HepG2 (cell line): ENCODE results near the gene CNOT6. TPM values are rescaled to one million over a fixed set of nuclear protein-coding genes. Genes with fewer than 3 reads are reported as not detected.
"Not testable (repeated sequence)": the region's sequence is repeated elsewhere in the genome, so short reads cannot be mapped to it uniquely, and the experiment has no call there.

Experiments used
- ATAC-seq: fragments of 200-7000 bp; cut with Tn5 transposase; 3 replicates; pipeline ENCODE4 v1.9.1; 2020; ENCODE audit warnings: mild to moderate bottlenecking, moderate library complexity
- BruUV-seq: library from RNA; stranded (reverse); fragments of 400-500 nt; replicated peaks from 2 replicates; lab custom pipeline; 2021; lab: Mats Ljungman, UMichigan
- CTCF ChIA-PET: fragments of 300-600 bp; formaldehyde crosslinking; extraction: SDS; loops from one replicate; lab custom pipeline; 2021; ENCODE audit warnings: low total read pairs, inconsistent platforms, low intra/inter-chr PET ratio; lab: Yijun Ruan, JAX
- POLR2A ChIA-PET: fragments of 350-600 bp; sonication (Branson Sonifier 250); formaldehyde crosslinking; loops from one replicate; lab custom pipeline; 2020; ENCODE audit warnings: antibody characterized with exemption, inconsistent platforms; lab: Yijun Ruan, JAX
- DNase-seq: peaks from one replicate; pipeline ENCODE4 v3.0.0-alpha.2; 2015; ENCODE audit warnings: low spot score
- FAIRE-seq: peaks from 3 replicates; lab custom pipeline; 2011; peaks lifted over from hg19 to GRCh38; lab: Jason Lieb, UNC
- H2AFZ ChIP-seq: one replicate; pipeline ENCODE4 v1.6.1; 2011; ENCODE audit warnings: low read length, inconsistent platforms
- H3K27ac ChIP-seq: fragments of 300-600 bp; 3 replicates; pipeline ENCODE4 v1.8.0; 2011; ENCODE audit warnings: mixed run types, mild to moderate bottlenecking, mixed read lengths, low read length, inconsistent platforms; ENCODE audit not compliant: insufficient read depth; ENCODE audit errors: extremely low read length
- H3K27me3 ChIP-seq, 2 experiments: fragments of 200-600 bp in 1 of 2; 2 replicates in 1 of 2; 3 replicates in 1 of 2; pipeline versions ENCODE4 v1.6.0 to v1.8.0; 2011; ENCODE audit warnings: low read length in 2 of 2, mild to moderate bottlenecking in 2 of 2, moderate library complexity in 2 of 2, inconsistent platforms in 1 of 2; ENCODE audit not compliant: insufficient read depth in 2 of 2, control insufficient read depth in 1 of 2
- H3K36me3 ChIP-seq, 2 experiments: fragments of 200-600 bp in 1 of 2; replicated peaks in 1 of 2; 2 replicates in 1 of 2; 3 replicates in 1 of 2; pipeline versions ENCODE4 v1.5.1 to v1.8.0; 2011; ENCODE audit warnings: low read length in 2 of 2, inconsistent platforms in 1 of 2; ENCODE audit not compliant: insufficient read depth in 2 of 2, control insufficient read depth in 1 of 2
- H3K4me1 ChIP-seq: 2 replicates; pipeline ENCODE4 v1.5.1; 2012; ENCODE audit warnings: low read length, inconsistent platforms; ENCODE audit not compliant: insufficient read depth
- H3K4me2 ChIP-seq: 2 replicates; pipeline ENCODE4 v1.6.0; 2011; ENCODE audit warnings: low read depth, low read length, inconsistent platforms
- H3K4me3 ChIP-seq, 3 experiments: fragments of 200-600 bp in 1 of 3; sonication (generic), shearing (Covaris generic) in 1 of 3; replicated peaks in 1 of 3; 2 replicates each; pipeline ENCODE4 v1.5.1; 2011 to 2016; ENCODE audit warnings: low read length in 3 of 3, inconsistent platforms in 2 of 3, low read depth in 2 of 3, mild to moderate bottlenecking in 2 of 3, control low read depth in 1 of 3, mixed read lengths in 1 of 3; ENCODE audit not compliant: insufficient read depth in 1 of 3
- H3K79me2 ChIP-seq: one replicate; pipeline ENCODE4 v1.6.1; 2011; ENCODE audit warnings: low read length, inconsistent platforms; ENCODE audit not compliant: insufficient read depth
- H3K9ac ChIP-seq: 2 replicates; pipeline ENCODE4 v1.6.0; 2011; ENCODE audit warnings: mild to moderate bottlenecking, low read depth, low read length, inconsistent platforms; ENCODE audit not compliant: insufficient read depth
- H3K9me3 ChIP-seq: 2 replicates; pipeline ENCODE4 v1.5.1; 2012; ENCODE audit warnings: mild to moderate bottlenecking, low read length
- H4K20me1 ChIP-seq: 2 replicates; pipeline ENCODE4 v1.6.0; 2011; ENCODE audit warnings: inconsistent platforms, mild to moderate bottlenecking, low read length, moderate library complexity; ENCODE audit not compliant: insufficient read depth
- CEBPB ChIP-seq: IDR thresholded peaks from 2 replicates; pipeline ENCODE4 v1.6.1; 2011; ENCODE audit warnings: low read depth, low read length, improper control_type of control experiment, borderline replicate concordance
- RBM22 ChIP-seq: fragments of 200-400 bp; formaldehyde crosslinking; optimal IDR thresholded peaks from 2 replicates; pipeline ENCODE3; 2017; ENCODE audit warnings: mild to moderate bottlenecking, low read length, moderate library complexity
- ZBTB38 ChIP-seq: sonication (generic); formaldehyde crosslinking; IDR thresholded peaks from 2 replicates; pipeline ENCODE4 v1.5.1; 2020; ENCODE audit warnings: mild to moderate bottlenecking, missing genetic modification reagents
- ZFP36L2 ChIP-seq: sonication (generic); formaldehyde crosslinking; IDR thresholded peaks from 2 replicates; pipeline ENCODE4 v1.4.0; 2020; ENCODE audit warnings: missing genetic modification reagents
- ZNF143 ChIP-seq: sonication (generic); formaldehyde crosslinking; IDR thresholded peaks from 2 replicates; pipeline ENCODE4 v1.4.0; 2020; ENCODE audit warnings: missing genetic modification reagents
- WGBS: methylation state at CpG from one replicate; pipeline ENCODE4 v1.1.6; 2017; ENCODE audit warnings: low lambda C conversion rate; 5-methylcytosine and 5-hydroxymethylcytosine counted together
- in situ Hi-C: cut with HindIII; loops from 2 replicates; pipeline ENCODE4 v1.10.0; 2017; ENCODE audit warnings: low pct_unique_long_range_greater_than_20kb; ENCODE audit not compliant: extremely low pct_ligation_motif_present
- intact Hi-C: fragments of 100-400 bp; cut with micrococcal nuclease; formaldehyde crosslinking; loops from one replicate; pipeline ENCODE4 v1.10.0; 2022; ENCODE audit not compliant: unreplicated experiment
- polyA plus RNA-seq, 8 experiments: library from polyadenylated mRNA; depleted of rRNA in 3 of 8; stranded (reverse) in 7 of 8; unstranded in 1 of 8; fragments of >200 nt; fragmentation: Illumina TruSeq in 4 of 8; extraction: Trizol in 4 of 8; gene quantifications; 2 replicates each; pipeline versions ENCODE4 v1.2.1 to v1.2.3, GENCODE V29; 2011 to 2016; ENCODE audit warnings: low read depth in 4 of 8, missing spikeins in 1 of 8, mixed read lengths in 1 of 8; ENCODE audit not compliant: insufficient read depth in 1 of 8
- total RNA-seq, 5 experiments: library from RNA; depleted of rRNA; stranded (reverse); fragments of >200 nt; fragmentation: Illumina TruSeq; extraction: Trizol; gene quantifications; 2 replicates each; pipeline ENCODE4 v1.2.3, GENCODE V29; 2016; ENCODE audit warnings: low read depth in 1 of 5
- TF ChIP-seq, protein P1 (sequence below): sonication (generic); formaldehyde crosslinking; IDR thresholded peaks from 2 replicates; pipeline ENCODE4 v1.8.0; 2022; ENCODE audit warnings: mild to moderate bottlenecking, missing genetic modification reagents, moderate library complexity
- TF ChIP-seq, protein P2 (sequence below): sonication (generic); formaldehyde crosslinking; IDR thresholded peaks from 2 replicates; pipeline ENCODE4 v1.8.1; 2023; ENCODE audit warnings: mild to moderate bottlenecking, missing genetic modification reagents, borderline replicate concordance
- TF ChIP-seq, protein P3 (sequence below), 2 experiments: fragments of 450-650 bp in 1 of 2; sonication (generic) in 1 of 2; formaldehyde crosslinking; IDR thresholded peaks; 2 replicates each; pipeline versions ENCODE4 v1.5.0 to v1.8.0; 2020 to 2022; ENCODE audit warnings: mild to moderate bottlenecking in 1 of 2, missing genetic modification reagents in 1 of 2

CNOT6 gene
- total and polyA plus RNA-seq, 2 of the 13 experiments (the other 11 are each of a cell fraction or from before 2014, with no cell fraction given), result 8.8 to 9.1 TPM

DNA sequence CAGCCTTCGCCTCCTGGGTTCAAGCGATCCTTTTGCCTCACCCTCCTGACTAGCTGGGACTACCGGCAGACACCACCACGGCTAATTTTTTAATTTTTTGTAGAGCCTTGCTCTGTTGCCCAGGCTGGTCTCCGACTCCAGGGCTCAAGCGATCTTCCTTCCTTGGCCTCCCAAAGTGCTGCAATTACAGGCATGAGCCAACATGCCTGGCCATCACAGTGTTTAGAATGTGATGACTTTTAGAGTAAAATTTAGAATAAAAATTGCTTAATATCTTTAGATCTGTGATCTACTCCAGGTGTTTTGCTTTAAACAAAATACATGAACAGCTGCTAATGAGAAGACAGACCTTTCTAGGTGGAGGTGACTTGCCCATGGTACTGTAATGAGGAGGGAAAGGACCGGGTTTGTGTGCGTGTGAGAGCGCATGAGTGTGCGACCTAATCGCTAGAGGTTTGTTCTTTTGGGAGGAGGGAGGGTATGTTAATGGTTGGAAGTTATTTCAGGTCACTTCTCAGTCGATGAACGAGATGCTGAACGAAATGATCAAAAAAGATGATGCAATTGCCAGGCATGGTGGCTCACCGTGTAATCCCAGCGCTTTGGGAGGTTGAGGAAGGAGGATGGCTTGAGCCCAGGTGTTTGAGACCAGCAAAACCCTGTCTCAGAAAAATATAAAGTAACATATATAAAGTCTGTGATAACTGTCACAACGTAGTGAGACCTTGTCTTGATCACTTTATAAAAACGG, 2.0 kb downstream of the CNOT6 start:
- intact Hi-C loops, result no loop called here
- no peaks in the 10 kb centered on the region; a peak in 1 of 5 replicates for H3K27me3 ChIP-seq
- peaks cover 45% of the 10 kb centered on the region for H3K4me1 ChIP-seq
- in situ Hi-C loops, result no loop called here
- TF ChIP-seq CEBPB (0 out of 2 replicates have a peak, but pooled peaks have one; percentile 22), ZNF143 (CRISPR knock-in tag) (no peak), RBM22 (no peak), ZFP36L2 (no peak), ZBTB38 (CRISPR knock-in tag) (peak; percentile 50; the same call in 1 of the 2 replicates)
- TF ChIP-seq, protein P1, sequence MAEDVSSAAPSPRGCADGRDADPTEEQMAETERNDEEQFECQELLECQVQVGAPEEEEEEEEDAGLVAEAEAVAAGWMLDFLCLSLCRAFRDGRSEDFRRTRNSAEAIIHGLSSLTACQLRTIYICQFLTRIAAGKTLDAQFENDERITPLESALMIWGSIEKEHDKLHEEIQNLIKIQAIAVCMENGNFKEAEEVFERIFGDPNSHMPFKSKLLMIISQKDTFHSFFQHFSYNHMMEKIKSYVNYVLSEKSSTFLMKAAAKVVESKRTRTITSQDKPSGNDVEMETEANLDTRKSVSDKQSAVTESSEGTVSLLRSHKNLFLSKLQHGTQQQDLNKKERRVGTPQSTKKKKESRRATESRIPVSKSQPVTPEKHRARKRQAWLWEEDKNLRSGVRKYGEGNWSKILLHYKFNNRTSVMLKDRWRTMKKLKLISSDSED, result no peak
- TF ChIP-seq, protein P2, sequence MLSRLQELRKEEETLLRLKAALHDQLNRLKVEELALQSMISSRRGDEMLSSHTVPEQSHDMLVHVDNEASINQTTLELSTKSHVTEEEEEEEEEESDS (CRISPR knock-in tag), result no peak
- TF ChIP-seq, protein P3, sequence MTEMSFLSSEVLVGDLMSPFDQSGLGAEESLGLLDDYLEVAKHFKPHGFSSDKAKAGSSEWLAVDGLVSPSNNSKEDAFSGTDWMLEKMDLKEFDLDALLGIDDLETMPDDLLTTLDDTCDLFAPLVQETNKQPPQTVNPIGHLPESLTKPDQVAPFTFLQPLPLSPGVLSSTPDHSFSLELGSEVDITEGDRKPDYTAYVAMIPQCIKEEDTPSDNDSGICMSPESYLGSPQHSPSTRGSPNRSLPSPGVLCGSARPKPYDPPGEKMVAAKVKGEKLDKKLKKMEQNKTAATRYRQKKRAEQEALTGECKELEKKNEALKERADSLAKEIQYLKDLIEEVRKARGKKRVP (CRISPR knock-in tag; IDR thresholded peaks at IDR 0.05), result peak in 1 of 2 experiments; percentile 49; a peak in 1 of 4 replicates
- no TSS peak for BruUV-seq
- DNase-seq, result no peak
- H3K9ac ChIP-seq, result peak overlapping the region; percentile 95; the same call in 1 of the 2 replicates
- peaks cover 1 to 5% of the 10 kb centered on the region in 2 experiments; a peak in 2 of 5 replicates for H3K36me3 ChIP-seq
- CTCF ChIA-PET, result no interaction called here
- H3K79me2 ChIP-seq, result peaks cover 60% of the 10 kb centered on the region
- H3K27ac ChIP-seq, result peak overlapping the region; percentile 6
- POLR2A ChIA-PET, result no interaction called here
- no peak for FAIRE-seq
- no peak overlapping the region for H2AFZ ChIP-seq
- peak overlapping the region; percentile 85 for H3K4me2 ChIP-seq
- 91% methylated on average over 18 of the region's 18 CpGs for WGBS
- ATAC-seq, result no peak
- peaks cover 34% of the 10 kb centered on the region for H4K20me1 ChIP-seq
- peak overlapping the region; percentile 77 to 99 (median 86) for H3K4me3 ChIP-seq
- no peaks in the 10 kb centered on the region for H3K9me3 ChIP-seq

DNA sequence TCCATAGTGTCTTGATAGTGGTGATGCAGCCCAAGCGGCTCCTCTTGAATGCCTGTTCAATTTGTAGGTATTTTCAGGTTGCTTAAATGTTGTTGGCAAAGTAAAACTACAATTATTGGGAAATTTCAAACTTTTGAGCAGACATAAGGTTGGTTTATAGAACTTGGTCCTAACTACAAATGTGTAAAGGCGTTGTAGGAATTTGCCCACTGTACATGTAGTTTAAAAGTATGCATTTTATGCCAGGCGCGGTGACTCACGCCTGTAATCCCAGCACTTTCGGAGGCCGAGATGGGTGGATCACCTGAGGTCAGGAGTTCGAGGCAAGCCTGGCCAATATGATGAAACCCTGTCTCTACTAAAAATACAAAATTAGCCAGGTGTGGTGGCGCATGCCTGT, 2.6 kb downstream of the CNOT6 start:
- CTCF ChIA-PET, FAIRE-seq: not testable (repeated sequence)

DNA sequence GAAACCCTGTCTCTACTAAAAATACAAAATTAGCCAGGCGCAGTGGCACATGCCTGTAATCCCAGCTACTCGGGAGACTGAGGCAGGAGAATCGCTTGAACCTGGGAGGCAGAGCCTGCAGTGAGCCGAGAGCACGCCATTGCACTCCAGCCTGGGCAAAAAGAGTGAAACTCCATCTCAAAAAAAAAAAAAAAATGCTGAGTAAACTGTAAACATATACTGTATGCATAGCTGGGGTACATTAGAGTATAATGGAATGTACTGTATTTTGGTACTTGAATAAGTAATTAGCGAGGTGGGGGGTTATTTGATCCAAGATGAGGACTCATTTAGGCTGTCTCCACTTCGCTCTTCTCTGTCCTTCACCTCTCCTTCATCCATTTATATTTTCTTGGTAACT, 3.7 kb downstream of the CNOT6 start:
- H3K36me3 ChIP-seq, H3K27ac ChIP-seq, H3K27me3 ChIP-seq, POLR2A ChIA-PET, H3K9ac ChIP-seq, intact Hi-C loops, DNase-seq, H2AFZ ChIP-seq, FAIRE-seq, in situ Hi-C loops, H3K4me3 ChIP-seq, H3K4me2 ChIP-seq, H3K9me3 ChIP-seq, ATAC-seq, CTCF ChIA-PET, BruUV-seq: not testable (repeated sequence)
- Histone ChIP-seq H4K20me1 (peaks cover 36% of the 10 kb centered on the region), H3K79me2 (peaks cover 77% of the 10 kb centered on the region), H3K4me1 (peaks cover 41% of the 10 kb centered on the region)
- 98% methylated on average over 7 of the region's 7 CpGs for WGBS

More for the DNA sequence above, 2.6 kb downstream of the CNOT6 start:
- H3K4me1 ChIP-seq, result peaks cover 45% of the 10 kb centered on the region
- H3K36me3 ChIP-seq, H3K27me3 ChIP-seq, ATAC-seq, POLR2A ChIA-PET, BruUV-seq, in situ Hi-C loops, H3K4me3 ChIP-seq, H3K27ac ChIP-seq, intact Hi-C loops, H3K9ac ChIP-seq, H2AFZ ChIP-seq, H3K9me3 ChIP-seq, DNase-seq: not testable (repeated sequence)
- peak overlapping the region; percentile 85 for H3K4me2 ChIP-seq
- peaks cover 36% of the 10 kb centered on the region for H4K20me1 ChIP-seq
- H3K79me2 ChIP-seq, result peaks cover 66% of the 10 kb centered on the region
- 98% methylated on average over 9 of the region's 9 CpGs for WGBS
